ENCODE measurements around the gene DNMBP.

DNMBP gene

DNA sequence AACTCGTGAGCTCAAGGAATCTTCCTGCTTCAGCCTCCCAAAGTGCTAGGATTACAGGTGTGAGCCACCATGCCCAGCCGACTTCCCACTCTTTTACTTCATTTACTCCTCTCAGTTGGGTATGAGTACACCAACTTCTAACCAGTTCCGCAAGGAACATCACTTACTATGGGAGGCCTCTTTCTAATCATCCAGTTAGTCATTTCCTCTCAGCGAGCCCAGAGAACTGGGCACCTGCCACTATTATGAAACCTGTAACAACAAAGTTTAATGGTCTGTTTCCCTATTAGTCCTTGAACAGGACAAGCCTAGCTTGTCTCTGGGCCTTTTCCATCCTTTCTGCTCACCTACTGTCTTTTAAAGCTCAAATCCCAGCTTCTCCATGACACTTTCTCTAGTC lies 88.8 kb downstream of the DNMBP start:
- Histone ChIP-seq H3K4me1 (ENCODE audit: insufficient read depth, insufficient read length) (no peaks in the 10 kb centered on the region), H3K9me3 (ENCODE audit: insufficient read depth, low read length) (no peaks in the 10 kb centered on the region)
- TF ChIP-seq SUZ12 (IDR thresholded peaks at IDR 0.05; ENCODE audit: extremely low read depth, insufficient read depth, insufficient read length) (no peak), YY1 (IDR thresholded peaks at IDR 0.05; ENCODE audit: insufficient read depth, insufficient read length) (no peak), ZNF274 (IDR thresholded peaks at IDR 0.05; ENCODE audit: low read depth, low read length) (no peak)

DNA sequence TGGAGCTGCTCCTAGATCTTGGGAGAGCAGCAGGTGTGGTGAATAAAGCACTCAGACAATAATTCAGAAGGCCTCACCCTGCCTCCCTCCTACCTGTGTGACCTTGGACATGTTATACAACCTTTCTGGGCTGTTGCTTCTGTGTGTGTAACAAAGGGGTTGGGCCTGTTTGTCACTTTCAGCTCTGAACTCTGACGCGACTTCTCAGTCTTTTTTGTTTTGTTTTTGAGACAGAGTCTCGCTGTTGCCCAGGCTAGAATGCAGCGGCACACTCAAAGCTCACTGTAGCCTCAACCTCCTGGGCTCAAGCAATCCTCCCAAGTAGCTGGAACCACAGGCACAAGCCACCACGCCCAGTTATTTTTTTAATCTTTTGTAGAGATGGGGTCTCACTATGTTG lies 89.3 kb downstream of the DNMBP start:
- Histone ChIP-seq H3K36me3 (ENCODE audit: insufficient read depth, insufficient read length, low read length) (peaks cover 4% of the 10 kb centered on the region), H3K4me3 (ENCODE audit: insufficient read length, low read depth) (no peak overlapping the region), H3K9me3 (ENCODE audit: insufficient read depth, low read length) (no peaks in the 10 kb centered on the region), H3K4me1 (ENCODE audit: insufficient read depth, insufficient read length) (no peaks in the 10 kb centered on the region), H3K9ac (ENCODE audit: insufficient read length, low read depth) (no peak overlapping the region), H3K27me3 (ENCODE audit: insufficient read depth, insufficient read length) (no peaks in the 10 kb centered on the region)
- DNase-seq (ENCODE audit: low read depth, low spot score), result no peak
- TF ChIP-seq ZNF274 (IDR thresholded peaks at IDR 0.05; ENCODE audit: low read depth, low read length), result no peak
- TF ChIP-seq SUZ12 (IDR thresholded peaks at IDR 0.05; ENCODE audit: extremely low read depth, insufficient read depth, insufficient read length), result no peak
- TF ChIP-seq YY1 (IDR thresholded peaks at IDR 0.05; ENCODE audit: insufficient read depth, insufficient read length), result no peak

More for the DNA sequence above, 88.8 kb downstream of the DNMBP start:
- H3K36me3 ChIP-seq (ENCODE audit: insufficient read depth, insufficient read length, low read length), result peaks cover 4% of the 10 kb centered on the region
- no peak overlapping the region for H3K9ac ChIP-seq (ENCODE audit: insufficient read length, low read depth)
- DNase-seq (ENCODE audit: low read depth, low spot score), result no peak
- H3K27me3 ChIP-seq (ENCODE audit: insufficient read depth, insufficient read length), result no peaks in the 10 kb centered on the region
- no peak overlapping the region for H3K4me3 ChIP-seq (ENCODE audit: insufficient read length, low read depth)

GRCh38 chr10:99917963-99918825 lies 91.6 kb downstream of the DNMBP start:
- TF ChIP-seq ZNF274 (IDR thresholded peaks at IDR 0.05; ENCODE audit: low read depth, low read length) (no peak), SUZ12 (IDR thresholded peaks at IDR 0.05; ENCODE audit: extremely low read depth, insufficient read depth, insufficient read length) (no peak), YY1 (IDR thresholded peaks at IDR 0.05; ENCODE audit: insufficient read depth, insufficient read length) (no peak)
- Histone ChIP-seq H3K9ac (ENCODE audit: insufficient read length, low read depth) (peak overlapping the region; percentile 61), H3K36me3 (ENCODE audit: insufficient read depth, insufficient read length, low read length) (peaks cover 4% of the 10 kb centered on the region), H3K9me3 (ENCODE audit: insufficient read depth, low read length) (no peaks in the 10 kb centered on the region), H3K27me3 (ENCODE audit: insufficient read depth, insufficient read length) (no peaks in the 10 kb centered on the region), H3K4me3 (ENCODE audit: insufficient read length, low read depth) (peak overlapping the region; percentile 29), H3K4me1 (ENCODE audit: insufficient read depth, insufficient read length) (no peaks in the 10 kb centered on the region)
- DNase-seq (ENCODE audit: low read depth, low spot score), result peak; percentile 75

GRCh38 chr10:99916776-99917175 lies 93.0 kb downstream of the DNMBP start:
- H3K9ac ChIP-seq (ENCODE audit: insufficient read length, low read depth), result no peak overlapping the region
- DNase-seq (ENCODE audit: low read depth, low spot score), result no peak
- H3K4me3 ChIP-seq (ENCODE audit: insufficient read length, low read depth), result no peak overlapping the region
- no peaks in the 10 kb centered on the region for H3K4me1 ChIP-seq (ENCODE audit: insufficient read depth, insufficient read length)
- TF ChIP-seq ZNF274 (IDR thresholded peaks at IDR 0.05; ENCODE audit: low read depth, low read length), result no peak
- no peak for TF ChIP-seq YY1 (IDR thresholded peaks at IDR 0.05; ENCODE audit: insufficient read depth, insufficient read length)
- H3K36me3 ChIP-seq (ENCODE audit: insufficient read depth, insufficient read length, low read length), result peaks cover 4% of the 10 kb centered on the region
- H3K27me3 ChIP-seq (ENCODE audit: insufficient read depth, insufficient read length), result no peaks in the 10 kb centered on the region
- H3K9me3 ChIP-seq (ENCODE audit: insufficient read depth, low read length), result no peaks in the 10 kb centered on the region

DNA sequence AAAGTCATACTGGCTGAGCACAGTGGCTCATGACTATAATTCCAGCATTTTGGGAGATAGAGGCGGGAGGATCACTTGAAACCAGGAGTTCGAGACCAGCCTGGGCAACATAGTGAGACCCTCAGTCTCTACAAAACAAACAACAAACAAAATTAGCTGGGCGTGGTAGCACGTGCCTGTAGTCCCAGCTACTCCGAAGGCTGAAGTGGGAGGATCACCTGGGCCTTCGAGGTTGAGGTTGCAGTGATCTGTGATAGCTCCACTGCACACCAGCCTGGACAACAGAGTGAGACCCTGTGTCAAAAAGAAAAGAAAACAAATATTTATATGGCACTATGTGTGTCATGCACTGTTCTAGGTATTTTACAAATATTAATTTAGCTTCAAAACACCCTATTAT lies 94.3 kb downstream of the DNMBP start:
- no peaks in the 10 kb centered on the region for H3K4me1 ChIP-seq (ENCODE audit: insufficient read depth, insufficient read length)
- H3K27me3 ChIP-seq (ENCODE audit: insufficient read depth, insufficient read length), result no peaks in the 10 kb centered on the region
- no peak for TF ChIP-seq YY1 (IDR thresholded peaks at IDR 0.05; ENCODE audit: insufficient read depth, insufficient read length)
- TF ChIP-seq ZNF274 (IDR thresholded peaks at IDR 0.05; ENCODE audit: low read depth, low read length), result no peak
- TF ChIP-seq SUZ12 (IDR thresholded peaks at IDR 0.05; ENCODE audit: extremely low read depth, insufficient read depth, insufficient read length), result no peak
- peaks cover 4% of the 10 kb centered on the region for H3K36me3 ChIP-seq (ENCODE audit: insufficient read depth, insufficient read length, low read length)
- H3K9ac ChIP-seq (ENCODE audit: insufficient read length, low read depth), result no peak overlapping the region
- no peak overlapping the region for H3K4me3 ChIP-seq (ENCODE audit: insufficient read length, low read depth)
- no peak for DNase-seq (ENCODE audit: low read depth, low spot score)
- no peaks in the 10 kb centered on the region for H3K9me3 ChIP-seq (ENCODE audit: insufficient read depth, low read length)

GRCh38 chr10:99914236-99914635 lies 95.5 kb downstream of the DNMBP start:
- no peak for DNase-seq (ENCODE audit: low read depth, low spot score)
- no peak overlapping the region for H3K9ac ChIP-seq (ENCODE audit: insufficient read length, low read depth)
- no peak overlapping the region for H3K4me3 ChIP-seq (ENCODE audit: insufficient read length, low read depth)

GRCh38 chr10:99913831-99914235 lies 95.9 kb downstream of the DNMBP start:
- TF ChIP-seq SUZ12 (IDR thresholded peaks at IDR 0.05; ENCODE audit: extremely low read depth, insufficient read depth, insufficient read length) (no peak), ZNF274 (IDR thresholded peaks at IDR 0.05; ENCODE audit: low read depth, low read length) (no peak), YY1 (IDR thresholded peaks at IDR 0.05; ENCODE audit: insufficient read depth, insufficient read length) (no peak)
- H3K9ac ChIP-seq (ENCODE audit: insufficient read length, low read depth), result peak overlapping the region; percentile 85
- no peaks in the 10 kb centered on the region for H3K27me3 ChIP-seq (ENCODE audit: insufficient read depth, insufficient read length)
- peak overlapping the region; percentile 68 for H3K4me3 ChIP-seq (ENCODE audit: insufficient read length, low read depth)
- no peaks in the 10 kb centered on the region for H3K4me1 ChIP-seq (ENCODE audit: insufficient read depth, insufficient read length)
- peaks cover 15% of the 10 kb centered on the region for H3K36me3 ChIP-seq (ENCODE audit: insufficient read depth, insufficient read length, low read length)
- DNase-seq (ENCODE audit: low read depth, low spot score), result peak; percentile 96
- H3K9me3 ChIP-seq (ENCODE audit: insufficient read depth, low read length), result no peaks in the 10 kb centered on the region

More at GRCh38 chr10:99914236-99914635, 95.5 kb downstream of the DNMBP start:
- H3K4me1 ChIP-seq (ENCODE audit: insufficient read depth, insufficient read length), result no peaks in the 10 kb centered on the region
- no peaks in the 10 kb centered on the region for H3K9me3 ChIP-seq (ENCODE audit: insufficient read depth, low read length)
- peaks cover 11% of the 10 kb centered on the region for H3K36me3 ChIP-seq (ENCODE audit: insufficient read depth, insufficient read length, low read length)
- no peaks in the 10 kb centered on the region for H3K27me3 ChIP-seq (ENCODE audit: insufficient read depth, insufficient read length)
- TF ChIP-seq ZNF274 (IDR thresholded peaks at IDR 0.05; ENCODE audit: low read depth, low read length), result no peak
- TF ChIP-seq YY1 (IDR thresholded peaks at IDR 0.05; ENCODE audit: insufficient read depth, insufficient read length), result no peak
- no peak for TF ChIP-seq SUZ12 (IDR thresholded peaks at IDR 0.05; ENCODE audit: extremely low read depth, insufficient read depth, insufficient read length)

Measured in NT2/D1 (cell line).